Measurements from ENCODE around the gene CFAP99.

CFAP99 gene

DNA sequence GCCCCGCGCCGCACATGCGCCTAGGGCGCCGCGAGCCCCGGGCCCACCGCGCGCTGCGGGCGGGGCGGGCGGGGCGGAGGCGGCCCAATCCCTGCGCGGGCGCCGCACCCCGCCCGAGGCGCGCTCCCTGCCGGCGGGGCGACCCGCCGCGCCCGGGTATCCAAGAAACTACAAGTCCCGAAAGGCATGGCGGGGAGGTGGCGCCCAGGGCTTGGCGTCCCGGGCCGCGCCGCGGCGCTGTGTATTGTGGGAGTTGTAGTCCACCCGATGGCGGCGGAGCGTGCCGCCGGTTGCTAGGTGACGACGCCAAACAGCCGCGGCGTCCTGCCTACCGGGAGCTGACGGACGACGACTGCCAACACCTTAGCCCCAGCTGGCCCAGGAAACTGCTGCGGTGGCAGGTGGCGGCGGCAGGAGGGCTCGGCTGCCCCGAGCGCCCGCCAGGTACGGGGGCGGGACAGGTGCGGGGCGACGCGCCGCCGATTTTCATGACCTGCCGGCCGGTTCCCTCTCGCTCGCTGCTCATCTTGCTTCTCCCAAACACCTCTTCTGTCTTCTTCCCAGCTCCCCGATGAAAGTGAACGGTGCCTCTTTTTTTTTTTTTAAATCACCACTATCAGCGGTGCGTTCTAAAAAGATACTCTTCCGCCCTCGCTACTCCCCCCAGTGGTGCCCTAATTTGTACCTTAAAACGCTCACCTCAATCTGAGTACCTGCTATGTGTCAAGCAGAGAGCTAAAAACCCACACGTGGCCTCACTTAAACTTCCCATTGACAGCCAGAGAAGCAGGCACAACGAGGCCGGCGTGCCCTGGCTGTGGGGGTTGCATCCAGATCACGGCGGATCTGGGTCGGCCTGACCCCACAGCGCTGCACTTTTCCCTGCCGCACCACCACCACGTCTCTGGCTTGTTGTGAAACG is at the start of gene CFAP99:
CFAP99 (plus strand) TSS at position 306 of the 922 bp plus-strand sequence.
- ChIA-PET POLR2A (interaction anchor here (0.6 to 1.4 kb wide), 6 partner anchors 9 to 157 kb away, joined by 3 to 5 read pairs (median 4); partner anchors contain the start of gene RNF4), CTCF (interaction anchor here (1.2 kb wide), 1 partner anchor 199 kb away, joined by 3 read pairs; no protein-coding TSS in a partner anchor)
- TF ChIP-seq FOXM1 (IDR thresholded peaks at IDR 0.05; ENCODE audit: borderline replicate concordance) (no peak), BHLHE40 (IDR thresholded peaks at IDR 0.05; ENCODE audit: borderline replicate concordance) (no peak), FOXK2 (IDR thresholded peaks at IDR 0.05) (no peak), CTBP1 (IDR thresholded peaks at IDR 0.05; ENCODE audit: borderline replicate concordance) (no peak), TARDBP (IDR thresholded peaks at IDR 0.05) (no peak), HDGF (IDR thresholded peaks at IDR 0.05; ENCODE audit: borderline replicate concordance) (no peak), NFRKB (IDR thresholded peaks at IDR 0.05) (no peak), SP1 (IDR thresholded peaks at IDR 0.05) (no peak), L3MBTL2 (conservative IDR thresholded peaks at IDR 0.05) (no peak; the same call in 1 of the 2 replicates)
- peak; percentile 99 for DNase-seq (ENCODE audit: extremely low spot score)

DNA sequence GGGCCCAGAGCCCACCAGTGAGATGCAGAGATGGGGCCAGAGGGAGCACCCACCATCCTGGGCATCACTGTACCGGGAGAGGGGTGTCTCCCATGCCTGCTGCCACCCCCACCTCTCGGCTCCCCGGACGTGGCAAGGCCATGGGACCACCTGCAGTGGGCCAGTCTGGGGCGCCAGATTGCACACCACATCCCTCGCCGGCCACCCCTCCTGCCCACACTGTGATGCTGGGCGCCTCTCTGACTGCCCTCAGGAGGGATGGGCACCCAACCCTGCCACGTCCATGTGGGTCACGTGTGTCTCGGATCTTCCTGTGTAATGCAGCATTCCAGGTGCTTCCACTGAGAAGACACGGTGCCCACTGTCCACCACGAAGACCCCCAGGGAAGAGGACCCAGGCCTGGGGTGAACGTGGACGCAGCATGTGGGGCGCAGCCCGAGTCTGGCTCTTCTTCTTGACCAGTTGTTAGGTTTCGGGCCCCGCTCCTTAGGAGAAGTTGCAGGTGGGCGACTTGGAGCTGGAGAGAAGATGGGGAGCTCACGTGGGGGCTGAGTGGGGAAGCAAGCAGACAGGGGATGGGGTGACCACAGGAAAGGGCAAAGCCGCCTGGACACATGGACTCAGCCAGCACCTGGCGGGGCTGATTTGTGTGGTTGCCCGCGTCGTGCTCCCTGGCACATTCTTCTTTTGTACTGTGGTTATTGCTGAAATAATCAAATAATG is 48.0 kb upstream of the CFAP99 start:
- DNase-seq (ENCODE audit: extremely low spot score), result no peak
- ChIA-PET CTCF (no interaction called here), POLR2A (no interaction called here)
- no peak for TF ChIP-seq CTBP1 (IDR thresholded peaks at IDR 0.05; ENCODE audit: borderline replicate concordance)
- TF ChIP-seq LEF1 (IDR thresholded peaks at IDR 0.05; ENCODE audit: borderline replicate concordance), result no peak
- TF ChIP-seq NFRKB (IDR thresholded peaks at IDR 0.05), result no peak
- no peak for TF ChIP-seq HDGF (IDR thresholded peaks at IDR 0.05; ENCODE audit: borderline replicate concordance)

DNA sequence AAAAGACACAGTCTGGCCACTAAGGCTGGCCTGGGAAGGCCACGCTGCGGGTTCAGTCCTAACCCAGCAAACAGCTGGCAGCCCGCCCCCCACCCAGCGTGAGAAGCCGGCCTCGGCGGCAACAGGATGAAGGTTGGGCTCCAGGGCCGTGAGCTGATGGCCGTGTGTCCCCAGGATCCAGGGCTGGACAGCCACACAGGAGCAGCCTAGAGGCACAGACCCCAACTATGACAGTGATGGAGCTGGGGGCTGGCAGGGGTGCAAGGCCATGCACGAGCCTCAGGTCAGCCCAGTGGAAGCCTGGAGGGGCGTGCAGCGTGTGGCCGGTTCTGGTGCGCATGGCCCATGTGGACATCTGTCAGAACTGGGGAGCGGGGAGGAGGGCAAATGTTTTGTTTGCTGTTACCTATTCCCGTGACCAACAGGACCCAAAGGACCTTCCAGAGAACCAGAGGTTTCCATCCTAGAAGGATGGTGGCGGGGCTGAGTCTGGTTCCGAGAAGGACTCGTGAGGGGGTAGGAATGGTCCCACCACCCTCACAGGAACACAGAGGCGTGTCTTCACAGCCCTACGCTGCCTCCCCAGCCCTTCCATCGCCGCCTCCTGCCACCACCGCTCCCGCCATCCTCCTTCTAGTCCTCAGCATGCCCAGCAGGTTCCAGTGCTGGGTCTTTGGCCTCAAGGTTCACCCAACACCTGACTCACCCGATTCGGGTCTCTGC is 46.8 kb upstream of the CFAP99 start:
- TF ChIP-seq HDGF (IDR thresholded peaks at IDR 0.05; ENCODE audit: borderline replicate concordance) (no peak), CTBP1 (IDR thresholded peaks at IDR 0.05; ENCODE audit: borderline replicate concordance) (no peak)
- CTCF ChIA-PET, result interaction anchor here (0.7 kb wide), 1 partner anchor 34 kb away, joined by 4 read pairs; no protein-coding TSS in a partner anchor
- POLR2A ChIA-PET, result no interaction called here
- DNase-seq (ENCODE audit: extremely low spot score), result no peak

DNA sequence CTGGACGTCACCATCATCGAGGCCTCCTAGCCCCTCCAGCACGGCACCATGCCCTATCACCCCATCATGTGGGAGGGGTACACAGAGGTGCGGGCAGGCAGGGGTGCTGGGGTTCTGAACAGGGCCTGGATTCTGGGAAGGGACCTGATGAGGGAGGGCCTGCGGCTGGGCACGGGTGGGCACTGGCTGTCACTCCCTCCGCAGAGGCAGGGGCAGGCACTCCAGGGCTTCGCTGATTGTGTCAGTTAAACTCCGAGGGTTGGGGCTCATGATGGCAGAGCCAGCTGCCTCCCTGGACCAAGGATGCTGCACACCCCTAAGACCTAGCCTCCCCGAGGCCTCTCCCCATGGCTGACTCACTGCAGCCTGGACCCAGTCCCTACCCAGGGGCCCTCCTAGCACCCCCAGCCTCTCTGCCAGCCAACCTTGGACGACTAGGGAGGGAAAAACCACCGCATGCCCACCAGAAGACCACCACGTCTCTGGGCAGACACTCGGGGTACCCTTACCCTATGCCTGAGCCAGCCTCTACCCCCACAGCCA is 46.2 kb upstream of the CFAP99 start:
- ChIA-PET POLR2A (no interaction called here), CTCF (no interaction called here)
- TF ChIP-seq CTBP1 (IDR thresholded peaks at IDR 0.05; ENCODE audit: borderline replicate concordance), result no peak
- TF ChIP-seq HDGF (IDR thresholded peaks at IDR 0.05; ENCODE audit: borderline replicate concordance), result no peak
- TF ChIP-seq FOXM1 (IDR thresholded peaks at IDR 0.05; ENCODE audit: borderline replicate concordance), result no peak
- no peak for TF ChIP-seq FOXA1 (IDR thresholded peaks at IDR 0.05)
- no peak for TF ChIP-seq FOXK2 (IDR thresholded peaks at IDR 0.05)
- no peak for TF ChIP-seq ELF4 (IDR thresholded peaks at IDR 0.05)
- TF ChIP-seq SP1 (IDR thresholded peaks at IDR 0.05), result no peak
- no peak for TF ChIP-seq SUZ12 (IDR thresholded peaks at IDR 0.05)
- no peak for TF ChIP-seq L3MBTL2 (conservative IDR thresholded peaks at IDR 0.05)
- TF ChIP-seq ARNT (IDR thresholded peaks at IDR 0.05), result no peak
- no peak for TF ChIP-seq ZNF384 (IDR thresholded peaks at IDR 0.05)
- TF ChIP-seq LEF1 (IDR thresholded peaks at IDR 0.05; ENCODE audit: borderline replicate concordance), result no peak
- TF ChIP-seq NFRKB (IDR thresholded peaks at IDR 0.05), result no peak
- DNase-seq (ENCODE audit: extremely low spot score), result no peak

DNA sequence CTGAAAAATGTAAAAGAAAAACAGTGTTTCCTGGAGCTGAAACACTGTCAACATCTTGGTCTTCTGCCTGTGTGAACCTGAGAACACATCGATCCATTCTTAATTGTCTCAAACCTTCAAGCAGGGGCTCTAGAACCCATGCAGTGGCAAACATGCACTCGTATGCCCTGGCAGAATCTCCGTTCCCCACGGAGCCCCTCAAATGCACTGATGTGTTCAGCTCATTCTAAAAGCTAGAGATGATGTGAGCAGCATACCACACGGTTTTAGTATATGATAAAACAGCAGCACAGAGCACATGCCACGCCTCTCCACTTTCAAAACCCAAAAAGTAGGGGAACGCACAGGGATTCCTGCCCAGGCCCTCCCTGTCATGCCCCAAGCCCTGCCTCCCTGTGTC is 45.2 kb upstream of the CFAP99 start:
- POLR2A ChIA-PET, result no interaction called here
- CTCF ChIA-PET, result interaction anchor here (1.6 kb wide), 1 partner anchor 42 kb away, joined by 5 read pairs; no protein-coding TSS in a partner anchor
- DNase-seq (ENCODE audit: extremely low spot score), result no peak
- TF ChIP-seq FOXM1 (IDR thresholded peaks at IDR 0.05; ENCODE audit: borderline replicate concordance) (no peak), L3MBTL2 (conservative IDR thresholded peaks at IDR 0.05) (no peak), BHLHE40 (IDR thresholded peaks at IDR 0.05; ENCODE audit: borderline replicate concordance) (no peak), HDGF (IDR thresholded peaks at IDR 0.05; ENCODE audit: borderline replicate concordance) (no peak)

DNA sequence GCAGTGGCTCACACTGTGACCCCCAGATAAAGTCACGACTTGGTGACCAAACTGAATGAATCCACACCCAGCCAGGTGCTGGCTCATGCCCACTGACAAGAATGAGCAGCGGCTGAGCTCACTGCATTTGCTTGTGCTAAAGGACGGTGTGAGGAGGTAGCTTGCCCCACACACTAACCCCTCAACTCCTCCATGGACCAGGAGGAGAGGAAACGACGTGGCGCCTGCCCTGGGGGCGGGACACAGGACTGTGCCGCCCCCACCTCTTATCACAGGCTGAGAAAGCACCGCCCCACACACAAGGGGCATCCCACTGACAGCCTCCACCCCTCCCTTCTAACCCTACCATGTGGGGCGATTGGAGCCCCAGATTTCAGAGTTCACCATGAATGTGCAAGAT is 43.3 kb upstream of the CFAP99 start:
- no peak for DNase-seq (ENCODE audit: extremely low spot score)
- POLR2A ChIA-PET, result no interaction called here
- CTCF ChIA-PET, result no interaction called here
- TF ChIP-seq ELF4 (IDR thresholded peaks at IDR 0.05) (no peak), FOXM1 (IDR thresholded peaks at IDR 0.05; ENCODE audit: borderline replicate concordance) (no peak), L3MBTL2 (conservative IDR thresholded peaks at IDR 0.05) (no peak), LEF1 (IDR thresholded peaks at IDR 0.05; ENCODE audit: borderline replicate concordance) (no peak), NFRKB (IDR thresholded peaks at IDR 0.05) (no peak), FOXA1 (IDR thresholded peaks at IDR 0.05) (no peak), BHLHE40 (IDR thresholded peaks at IDR 0.05; ENCODE audit: borderline replicate concordance) (no peak), HDGF (IDR thresholded peaks at IDR 0.05; ENCODE audit: borderline replicate concordance) (no peak), TARDBP (IDR thresholded peaks at IDR 0.05) (no peak), FOXK2 (IDR thresholded peaks at IDR 0.05) (no peak), SP1 (IDR thresholded peaks at IDR 0.05) (no peak), CTBP1 (IDR thresholded peaks at IDR 0.05; ENCODE audit: borderline replicate concordance) (no peak), ARNT (IDR thresholded peaks at IDR 0.05) (no peak), SUZ12 (IDR thresholded peaks at IDR 0.05) (no peak), ZNF384 (IDR thresholded peaks at IDR 0.05) (no peak)
- TF ChIP-seq, protein P1, sequence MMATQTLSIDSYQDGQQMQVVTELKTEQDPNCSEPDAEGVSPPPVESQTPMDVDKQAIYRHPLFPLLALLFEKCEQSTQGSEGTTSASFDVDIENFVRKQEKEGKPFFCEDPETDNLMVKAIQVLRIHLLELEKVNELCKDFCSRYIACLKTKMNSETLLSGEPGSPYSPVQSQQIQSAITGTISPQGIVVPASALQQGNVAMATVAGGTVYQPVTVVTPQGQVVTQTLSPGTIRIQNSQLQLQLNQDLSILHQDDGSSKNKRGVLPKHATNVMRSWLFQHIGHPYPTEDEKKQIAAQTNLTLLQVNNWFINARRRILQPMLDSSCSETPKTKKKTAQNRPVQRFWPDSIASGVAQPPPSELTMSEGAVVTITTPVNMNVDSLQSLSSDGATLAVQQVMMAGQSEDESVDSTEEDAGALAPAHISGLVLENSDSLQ (IDR thresholded peaks at IDR 0.05), result no peak

All from HEK293T (cell line).